Measurements from ENCODE around the gene NFIX. TPM values are rescaled to one million over a fixed set of nuclear protein-coding genes. Genes with fewer than 3 reads are reported as not detected.

The NFIX gene
- total and polyA plus RNA-seq, 2 of the 13 experiments (the other 11 are each of a cell fraction or from before 2014, with no cell fraction given) = 3.4 to 5.4 TPM

DNA sequence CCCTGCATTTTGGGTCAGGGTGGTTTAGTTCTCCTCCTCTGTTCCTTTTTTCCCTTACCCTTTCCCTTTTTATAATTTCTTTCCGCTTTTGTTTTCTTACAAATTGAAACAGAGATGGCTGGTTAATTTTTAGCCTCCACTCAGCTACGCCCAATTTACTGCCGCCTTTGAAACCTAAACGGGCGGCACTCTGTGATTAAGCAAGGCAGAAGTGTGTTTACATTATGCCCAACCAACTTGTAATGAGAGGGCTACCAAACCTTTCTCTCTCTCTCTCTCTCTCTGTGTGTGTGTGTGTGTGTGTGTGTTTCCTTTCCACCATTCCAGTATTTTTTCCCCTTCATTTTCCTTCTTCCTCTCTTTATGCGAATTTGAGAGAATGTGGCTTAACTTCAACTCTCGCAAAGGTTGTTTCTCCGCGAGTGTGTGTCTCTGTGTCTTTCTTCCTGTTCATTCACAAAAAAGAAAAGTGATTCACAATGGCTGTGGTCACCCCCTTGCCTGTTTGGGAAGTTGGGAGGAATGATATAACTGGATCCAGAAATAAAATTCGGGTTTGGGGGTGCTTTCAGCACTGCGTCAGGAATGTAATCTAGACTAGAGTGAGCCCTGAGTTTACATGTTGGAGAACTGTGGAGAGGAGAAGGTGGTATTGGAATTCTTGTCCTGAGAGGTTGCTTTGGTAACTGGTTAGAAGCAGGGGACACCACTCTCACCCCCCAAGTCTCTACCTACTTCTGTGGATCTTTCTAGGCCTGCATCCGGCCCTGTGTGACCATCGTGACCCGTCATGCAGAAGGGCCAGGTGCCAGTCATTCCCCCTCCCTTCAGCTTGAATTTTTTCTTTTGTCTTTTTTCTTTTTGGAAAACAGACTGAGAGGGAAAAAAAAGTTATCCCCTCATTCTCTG, 31.4 kb downstream of the NFIX start (continued):
- TF ChIP-seq, protein P1, sequence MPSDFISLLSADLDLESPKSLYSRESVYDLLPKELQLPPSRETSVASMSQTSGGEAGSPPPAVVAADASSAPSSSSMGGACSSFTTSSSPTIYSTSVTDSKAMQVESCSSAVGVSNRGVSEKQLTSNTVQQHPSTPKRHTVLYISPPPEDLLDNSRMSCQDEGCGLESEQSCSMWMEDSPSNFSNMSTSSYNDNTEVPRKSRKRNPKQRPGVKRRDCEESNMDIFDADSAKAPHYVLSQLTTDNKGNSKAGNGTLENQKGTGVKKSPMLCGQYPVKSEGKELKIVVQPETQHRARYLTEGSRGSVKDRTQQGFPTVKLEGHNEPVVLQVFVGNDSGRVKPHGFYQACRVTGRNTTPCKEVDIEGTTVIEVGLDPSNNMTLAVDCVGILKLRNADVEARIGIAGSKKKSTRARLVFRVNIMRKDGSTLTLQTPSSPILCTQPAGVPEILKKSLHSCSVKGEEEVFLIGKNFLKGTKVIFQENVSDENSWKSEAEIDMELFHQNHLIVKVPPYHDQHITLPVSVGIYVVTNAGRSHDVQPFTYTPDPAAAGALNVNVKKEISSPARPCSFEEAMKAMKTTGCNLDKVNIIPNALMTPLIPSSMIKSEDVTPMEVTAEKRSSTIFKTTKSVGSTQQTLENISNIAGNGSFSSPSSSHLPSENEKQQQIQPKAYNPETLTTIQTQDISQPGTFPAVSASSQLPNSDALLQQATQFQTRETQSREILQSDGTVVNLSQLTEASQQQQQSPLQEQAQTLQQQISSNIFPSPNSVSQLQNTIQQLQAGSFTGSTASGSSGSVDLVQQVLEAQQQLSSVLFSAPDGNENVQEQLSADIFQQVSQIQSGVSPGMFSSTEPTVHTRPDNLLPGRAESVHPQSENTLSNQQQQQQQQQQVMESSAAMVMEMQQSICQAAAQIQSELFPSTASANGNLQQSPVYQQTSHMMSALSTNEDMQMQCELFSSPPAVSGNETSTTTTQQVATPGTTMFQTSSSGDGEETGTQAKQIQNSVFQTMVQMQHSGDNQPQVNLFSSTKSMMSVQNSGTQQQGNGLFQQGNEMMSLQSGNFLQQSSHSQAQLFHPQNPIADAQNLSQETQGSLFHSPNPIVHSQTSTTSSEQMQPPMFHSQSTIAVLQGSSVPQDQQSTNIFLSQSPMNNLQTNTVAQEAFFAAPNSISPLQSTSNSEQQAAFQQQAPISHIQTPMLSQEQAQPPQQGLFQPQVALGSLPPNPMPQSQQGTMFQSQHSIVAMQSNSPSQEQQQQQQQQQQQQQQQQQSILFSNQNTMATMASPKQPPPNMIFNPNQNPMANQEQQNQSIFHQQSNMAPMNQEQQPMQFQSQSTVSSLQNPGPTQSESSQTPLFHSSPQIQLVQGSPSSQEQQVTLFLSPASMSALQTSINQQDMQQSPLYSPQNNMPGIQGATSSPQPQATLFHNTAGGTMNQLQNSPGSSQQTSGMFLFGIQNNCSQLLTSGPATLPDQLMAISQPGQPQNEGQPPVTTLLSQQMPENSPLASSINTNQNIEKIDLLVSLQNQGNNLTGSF (CRISPR knock-in tag; IDR thresholded peaks at IDR 0.05) = no peak
- TF ChIP-seq, protein P2, sequence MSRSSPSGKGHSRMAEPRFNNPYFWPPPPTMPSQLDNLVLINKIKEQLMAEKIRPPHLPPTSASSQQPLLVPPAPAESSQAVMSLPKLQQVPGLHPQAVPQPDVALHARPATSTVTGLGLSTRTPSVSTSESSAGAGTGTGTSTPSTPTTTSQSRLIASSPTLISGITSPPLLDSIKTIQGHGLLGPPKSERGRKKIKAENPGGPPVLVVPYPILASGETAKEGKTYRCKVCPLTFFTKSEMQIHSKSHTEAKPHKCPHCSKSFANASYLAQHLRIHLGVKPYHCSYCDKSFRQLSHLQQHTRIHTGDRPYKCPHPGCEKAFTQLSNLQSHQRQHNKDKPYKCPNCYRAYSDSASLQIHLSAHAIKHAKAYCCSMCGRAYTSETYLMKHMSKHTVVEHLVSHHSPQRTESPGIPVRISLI (CRISPR knock-in tag; IDR thresholded peaks at IDR 0.05; ENCODE audit: borderline replicate concordance) = peak; percentile 76; the same call in 1 of the 2 replicates
- TF ChIP-seq PAX8 (CRISPR knock-in tag; IDR thresholded peaks at IDR 0.05; ENCODE audit: borderline replicate concordance) (no peak), EP300 (IDR thresholded peaks at IDR 0.05; ENCODE audit: low read depth in 2 of 2, low read length in 2 of 2) (peak in 1 of 2 experiments; percentile 90; a peak in 3 of 4 replicates), EP300 (CRISPR knock-in tag; IDR thresholded peaks at IDR 0.05; ENCODE audit: borderline replicate concordance) (peak; percentile 64; the same call in 1 of the 2 replicates), TERF1 (CRISPR knock-in tag; IDR thresholded peaks at IDR 0.05) (no peak), PAXIP1 (CRISPR knock-in tag; conservative IDR thresholded peaks at IDR 0.05) (peak; percentile 94), ZNF552 (CRISPR knock-in tag; IDR thresholded peaks at IDR 0.05; ENCODE audit: borderline replicate concordance) (no peak), SRF (IDR thresholded peaks at IDR 0.05; ENCODE audit: low read depth, low read length) (no peak), ZNF563 (CRISPR knock-in tag; IDR thresholded peaks at IDR 0.05) (no peak), TFDP2 (CRISPR knock-in tag; IDR thresholded peaks at IDR 0.05) (peak; percentile 68)
- TF ChIP-seq, protein P3, sequence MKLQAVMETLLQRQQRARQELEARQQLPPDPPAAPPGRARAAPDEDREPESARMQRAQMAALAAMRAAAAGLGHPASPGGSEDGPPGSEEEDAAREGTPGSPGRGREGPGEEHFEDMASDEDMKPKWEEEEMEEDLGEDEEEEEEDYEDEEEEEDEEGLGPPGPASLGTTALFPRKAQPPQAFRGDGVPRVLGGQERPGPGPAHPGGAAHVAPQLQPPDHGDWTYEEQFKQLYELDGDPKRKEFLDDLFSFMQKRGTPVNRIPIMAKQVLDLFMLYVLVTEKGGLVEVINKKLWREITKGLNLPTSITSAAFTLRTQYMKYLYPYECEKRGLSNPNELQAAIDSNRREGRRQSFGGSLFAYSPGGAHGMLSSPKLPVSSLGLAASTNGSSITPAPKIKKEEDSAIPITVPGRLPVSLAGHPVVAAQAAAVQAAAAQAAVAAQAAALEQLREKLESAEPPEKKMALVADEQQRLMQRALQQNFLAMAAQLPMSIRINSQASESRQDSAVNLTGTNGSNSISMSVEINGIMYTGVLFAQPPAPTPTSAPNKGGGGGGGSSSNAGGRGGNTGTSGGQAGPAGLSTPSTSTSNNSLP (IDR thresholded peaks at IDR 0.05; ENCODE audit: low read depth, low read length) = peak; percentile 81
